HG03378 (cell line): ENCODE measurements around the gene MAP4.
"Not testable (repeated sequence)": the region's sequence is repeated elsewhere in the genome, so short reads cannot be mapped to it uniquely, and the experiment has no call there.

Source experiments
- ATAC-seq: cut with Tn5 transposase; IDR thresholded peaks from one replicate; pipeline ENCODE4 v1.9.1; 2021; ENCODE audit warnings: mild to moderate bottlenecking, moderate library complexity; ENCODE audit not compliant: unreplicated experiment

The MAP4 gene

DNA sequence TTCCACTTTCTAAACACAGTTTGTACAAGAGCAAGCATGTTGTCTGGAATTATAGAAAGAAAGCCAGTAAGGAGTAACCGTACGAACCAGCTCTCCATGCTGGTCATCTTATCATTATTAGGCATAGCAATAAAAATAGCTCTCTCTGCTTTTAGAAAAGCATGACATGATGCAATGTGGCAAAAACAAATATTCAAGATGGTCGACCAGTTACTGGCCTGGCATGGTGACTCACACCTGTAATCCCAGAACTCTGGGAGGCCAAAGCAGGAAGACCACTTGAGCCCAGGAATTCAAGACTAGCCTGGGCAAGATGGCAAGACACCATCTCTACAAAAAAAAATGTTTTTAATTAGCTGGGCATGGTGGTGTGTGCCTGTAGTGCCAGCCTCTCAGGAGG lies 2.6 kb upstream of the MAP4 start:
- ATAC-seq, result no peak

DNA sequence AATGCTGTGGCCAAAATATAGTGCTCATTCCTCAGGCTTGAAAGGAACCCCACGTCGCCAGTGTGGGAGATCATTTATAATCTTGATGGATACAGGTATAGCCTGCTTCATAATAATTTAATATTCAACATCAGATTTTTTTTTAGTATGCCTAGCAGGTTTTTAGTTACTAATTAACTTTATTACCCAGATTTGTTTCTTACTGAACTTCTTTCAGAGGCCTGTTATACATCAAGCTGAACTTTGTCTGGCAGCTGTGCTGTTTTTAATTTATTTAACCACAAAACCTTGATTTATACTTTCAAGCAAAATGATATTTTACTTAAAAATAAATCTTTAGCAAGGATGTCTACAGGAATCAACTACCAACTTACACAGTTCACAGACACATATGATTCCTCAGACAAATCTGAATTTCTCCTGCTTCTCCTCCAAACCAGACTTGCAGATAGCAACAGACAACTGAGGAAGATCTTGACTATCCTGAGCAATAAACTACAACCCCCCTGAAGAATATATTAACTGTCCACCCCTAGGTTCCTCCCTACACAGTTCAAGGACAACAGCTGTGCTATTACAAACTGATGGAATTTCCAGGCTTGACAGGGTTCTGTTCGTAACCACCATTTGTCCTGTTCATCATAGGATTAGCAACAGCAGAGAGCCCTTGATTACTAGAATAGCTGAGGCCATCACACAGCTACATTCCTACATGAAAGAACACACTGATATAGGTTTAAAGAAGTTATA lies 610 bp downstream of the MAP4 start:
- no peak for ATAC-seq

DNA sequence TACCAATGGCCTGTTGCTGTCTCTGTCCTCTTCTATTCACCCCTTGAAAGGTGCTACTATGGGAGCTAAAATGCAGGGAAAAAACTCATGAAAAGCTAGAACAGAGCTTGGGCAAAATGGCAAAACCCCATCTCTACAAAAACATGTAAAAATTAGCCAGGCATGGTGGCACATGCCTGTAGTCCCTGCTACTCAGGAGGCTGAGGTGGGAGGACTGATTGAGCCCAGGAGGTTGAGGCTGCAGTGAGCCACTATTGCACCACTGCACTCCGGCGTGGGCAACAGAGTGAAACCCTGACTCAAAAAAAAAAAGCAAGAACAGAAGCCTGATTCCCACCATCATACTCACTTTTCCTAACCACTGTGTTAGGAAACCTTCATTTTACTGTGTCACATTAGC lies 1.9 kb downstream of the MAP4 start:
- ATAC-seq, result no peak

DNA sequence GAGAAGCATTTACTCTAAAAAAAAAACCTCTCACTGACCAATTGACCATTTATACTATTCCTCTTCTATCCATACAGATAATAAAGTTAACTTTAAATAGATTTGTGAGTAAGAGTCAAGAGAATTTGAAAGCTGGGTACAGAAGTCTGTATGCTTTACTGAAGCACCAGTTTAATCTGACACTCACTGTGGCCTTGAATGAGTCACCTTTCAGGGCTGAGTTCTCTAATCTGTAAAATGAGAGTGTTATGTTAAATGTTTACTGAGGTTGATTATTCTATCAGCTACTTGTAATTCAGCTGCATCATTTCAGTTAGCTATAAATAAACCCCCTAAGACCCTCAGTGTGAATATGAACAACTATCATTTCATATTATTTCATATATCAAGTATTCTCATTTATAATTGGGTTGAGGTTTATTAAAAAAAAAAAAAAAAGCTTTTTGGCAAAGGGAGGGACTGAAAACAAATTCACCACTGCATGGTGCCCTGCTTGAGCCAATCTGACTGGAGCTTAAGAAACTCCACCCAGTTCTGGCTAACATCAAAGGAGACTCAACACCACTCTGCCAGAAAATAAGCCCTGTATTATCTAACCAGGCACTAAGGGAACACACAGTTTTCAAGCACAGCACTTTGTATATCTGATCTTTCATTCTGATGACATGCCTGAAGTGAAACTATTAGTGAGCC lies 2.8 kb downstream of the MAP4 start:
- no peak for ATAC-seq

DNA sequence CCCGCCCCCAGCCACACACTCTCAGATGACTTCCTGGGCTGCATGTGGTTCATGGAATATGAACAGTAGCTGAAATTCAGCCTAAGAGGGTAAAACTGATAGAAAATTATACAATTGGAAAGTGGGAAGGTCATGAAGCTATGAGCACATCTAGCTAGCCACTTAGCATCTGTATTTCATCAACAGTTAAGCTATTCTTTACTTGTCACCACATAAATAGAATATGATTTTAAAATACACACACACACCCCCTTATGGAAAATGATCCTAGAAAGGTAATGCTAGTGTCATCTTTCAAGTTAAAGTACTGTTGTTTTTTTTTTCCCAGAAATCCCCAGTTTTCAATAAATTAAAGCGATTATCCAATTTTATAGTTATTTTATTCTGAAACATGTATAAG lies 3.6 kb downstream of the MAP4 start:
- no peak for ATAC-seq

DNA sequence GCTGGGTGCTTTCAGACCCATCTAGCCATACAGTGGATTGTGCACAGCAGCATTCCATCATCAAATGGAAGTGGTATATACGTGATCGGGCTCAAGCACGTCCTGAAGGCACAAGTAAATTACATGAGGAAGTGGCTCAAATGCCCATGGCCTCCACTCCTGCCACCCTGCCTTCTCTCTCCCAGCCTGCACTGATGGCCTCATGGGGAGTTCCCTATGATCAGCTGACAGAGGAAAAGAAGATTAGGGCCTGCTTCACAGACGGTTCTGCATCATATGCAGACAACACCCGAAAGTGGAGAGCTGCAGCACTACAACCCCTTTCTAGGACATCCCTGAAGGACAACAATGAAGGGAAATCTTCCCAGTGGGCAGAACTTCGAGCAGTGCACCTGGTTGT lies 8.2 kb downstream of the MAP4 start:
- ATAC-seq, result not testable (repeated sequence)

DNA sequence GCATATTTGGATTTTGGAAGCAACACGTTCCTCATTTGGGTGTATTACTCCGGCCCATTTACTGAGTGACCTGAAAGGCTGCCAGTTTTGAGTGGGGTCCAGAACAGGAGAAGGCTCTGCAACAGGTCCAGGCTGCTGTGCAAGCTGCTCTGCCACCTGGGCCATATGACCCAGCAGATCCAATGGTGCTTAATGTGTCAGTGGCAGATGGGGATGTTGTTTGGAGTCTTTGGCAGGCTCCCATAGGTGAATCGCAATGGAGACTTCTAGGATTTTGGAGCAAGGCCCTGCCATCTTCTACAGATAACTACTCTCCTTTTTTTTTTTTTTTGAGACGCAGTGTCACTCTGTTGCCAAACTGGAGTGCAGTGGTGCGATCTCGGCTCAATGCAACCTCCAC lies 8.9 kb downstream of the MAP4 start:
- ATAC-seq, result not testable (repeated sequence)

DNA sequence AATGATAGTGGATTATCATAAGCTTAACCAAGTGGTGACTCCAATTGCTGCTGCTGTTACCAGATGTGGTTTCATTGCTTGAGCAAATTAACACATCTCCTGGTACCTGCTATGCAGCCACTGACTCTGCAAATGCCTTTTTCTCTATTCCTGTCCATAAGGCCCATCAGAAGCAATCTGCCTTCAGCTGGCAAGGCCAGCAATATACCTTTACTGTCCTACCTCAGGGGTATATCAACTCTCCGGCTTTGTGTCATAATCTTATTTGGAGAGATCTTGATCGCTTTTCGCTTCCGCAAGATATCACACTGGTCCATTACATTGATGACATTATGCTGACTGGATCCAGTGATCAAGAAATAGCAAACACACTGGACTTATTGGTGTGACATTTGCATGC lies 9.4 kb downstream of the MAP4 start:
- not testable (repeated sequence) for ATAC-seq

DNA sequence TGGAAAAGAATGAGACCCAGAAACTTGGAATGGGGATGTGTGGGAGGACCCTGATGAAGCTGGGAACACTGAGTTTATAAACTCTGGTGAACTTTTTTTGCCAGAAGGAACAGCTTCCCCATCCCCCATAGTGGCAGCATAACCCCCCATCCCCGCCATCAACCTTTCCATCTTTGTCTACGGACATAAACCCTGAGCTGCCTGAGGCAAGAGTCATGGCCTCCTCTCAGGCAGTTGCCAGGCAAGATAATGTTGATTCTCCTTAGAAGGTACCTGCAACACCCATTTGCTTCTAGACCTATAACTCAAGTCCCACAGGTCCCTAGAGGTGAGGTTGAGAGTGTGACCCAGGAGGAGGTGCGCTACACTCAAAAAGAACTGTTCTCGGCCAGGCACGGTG lies 11.5 kb downstream of the MAP4 start:
- ATAC-seq, result no peak

DNA sequence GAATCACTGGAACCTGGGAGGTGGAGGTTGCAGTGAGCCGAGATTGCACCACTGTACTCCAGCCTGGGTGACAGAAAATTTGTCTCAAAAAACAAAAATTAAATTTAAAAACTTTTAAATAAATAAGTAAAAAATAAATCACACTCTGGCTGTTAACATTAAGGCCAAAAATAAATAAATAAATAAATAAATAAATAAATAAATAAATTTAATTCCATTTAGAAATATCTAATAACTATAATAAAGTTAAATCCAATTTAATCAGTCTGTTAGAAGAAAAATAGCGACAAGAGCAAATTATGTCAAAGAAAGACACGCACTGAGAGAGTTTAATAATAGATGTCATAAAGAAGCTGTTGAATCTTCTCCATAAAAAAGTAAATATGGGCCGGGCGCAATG lies 13.4 kb downstream of the MAP4 start:
- no peak for ATAC-seq

DNA sequence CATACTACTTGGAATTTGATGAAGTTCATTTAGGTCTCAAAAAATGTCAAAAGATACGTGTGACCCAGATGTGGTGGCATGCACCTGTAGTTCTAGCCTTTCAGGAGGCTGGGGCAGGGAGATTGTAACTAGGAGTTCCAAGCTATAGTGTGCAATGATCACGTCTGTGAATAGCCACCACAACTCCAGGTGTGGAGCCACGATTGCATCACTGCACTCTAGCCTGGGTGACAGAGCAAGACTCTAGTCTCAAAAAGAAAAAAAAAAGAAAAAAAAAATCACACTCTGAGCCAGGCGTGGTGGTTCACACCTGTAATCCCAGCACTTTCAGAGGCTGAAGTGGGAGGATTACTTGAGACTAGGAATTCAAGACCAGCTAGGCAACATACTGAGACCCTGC lies 14.2 kb downstream of the MAP4 start:
- no peak for ATAC-seq

DNA sequence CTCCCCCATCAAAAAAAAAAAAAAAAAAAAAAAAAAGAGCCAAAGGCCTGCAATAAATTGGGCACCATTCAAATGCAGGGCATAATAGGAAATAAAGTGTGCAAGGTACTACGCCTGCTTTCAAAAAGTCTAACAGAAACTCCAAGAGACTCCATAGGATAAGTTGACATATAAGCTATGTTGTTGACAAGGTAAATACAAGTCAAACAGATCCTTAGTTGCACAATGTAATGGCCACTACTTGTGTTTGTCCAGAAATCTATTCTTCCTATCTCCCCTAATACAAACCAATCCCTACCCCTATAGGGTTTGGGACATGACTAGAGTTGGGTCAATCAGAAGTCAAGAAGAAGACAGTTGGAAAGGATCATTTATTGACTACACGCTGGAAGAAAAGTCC lies 16.0 kb downstream of the MAP4 start:
- no peak for ATAC-seq

DNA sequence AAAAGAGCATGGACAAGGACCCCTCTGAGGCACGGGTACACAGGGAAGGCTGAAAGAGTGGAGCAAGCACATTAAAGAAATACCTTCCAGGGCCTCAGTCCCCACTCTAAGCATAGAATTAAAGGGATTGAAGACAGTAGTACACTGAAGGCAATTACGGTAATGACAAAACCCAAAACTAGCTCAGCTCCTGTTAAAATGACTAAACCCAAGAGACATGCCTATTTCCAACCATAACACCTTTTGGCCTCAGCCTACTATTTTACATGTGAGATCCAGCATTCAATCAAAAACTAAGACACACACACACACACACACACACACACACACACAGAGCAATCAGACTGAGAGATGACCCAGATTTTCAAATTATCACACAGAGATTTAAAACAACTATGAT lies 19.8 kb downstream of the MAP4 start:
- ATAC-seq, result no peak

DNA sequence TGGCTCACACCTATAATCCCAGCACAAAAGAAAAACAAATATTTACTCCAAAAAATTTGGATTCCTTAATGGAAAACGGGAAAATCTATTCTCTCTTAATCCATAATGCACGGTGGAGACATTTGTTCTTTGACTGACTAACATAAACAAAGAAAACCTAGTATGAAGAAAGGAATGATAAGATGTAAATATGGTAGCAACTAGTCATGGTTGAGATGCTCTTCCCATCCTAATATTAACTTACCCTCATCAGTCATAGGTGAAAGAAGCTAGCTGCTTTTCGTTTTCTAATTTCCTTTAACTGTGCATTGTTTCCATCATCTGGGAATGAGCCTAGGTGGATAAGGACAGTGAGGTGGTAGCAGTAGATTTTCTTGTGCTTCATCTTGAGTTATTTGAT lies 22.0 kb downstream of the MAP4 start:
- no peak for ATAC-seq

DNA sequence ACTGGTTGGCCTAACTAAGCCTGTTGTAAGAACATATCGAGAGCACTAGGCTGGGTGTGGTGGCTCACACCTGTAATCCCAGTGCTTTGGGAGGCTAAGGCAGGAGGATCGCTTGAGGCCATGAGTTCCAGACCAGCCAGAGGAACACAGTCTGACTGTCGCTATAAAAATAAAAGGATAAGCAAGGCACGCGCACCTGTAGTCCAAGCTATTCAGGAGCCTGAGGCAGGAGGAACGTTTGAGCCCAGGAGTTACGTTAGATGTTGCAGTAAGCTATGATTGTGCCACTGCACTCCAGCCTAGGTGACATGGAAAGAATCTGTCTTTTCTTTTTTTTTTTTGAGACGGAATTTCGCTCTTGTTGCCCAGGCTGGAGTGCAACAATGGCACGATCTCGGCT lies 24.9 kb downstream of the MAP4 start:
- no peak for ATAC-seq

DNA sequence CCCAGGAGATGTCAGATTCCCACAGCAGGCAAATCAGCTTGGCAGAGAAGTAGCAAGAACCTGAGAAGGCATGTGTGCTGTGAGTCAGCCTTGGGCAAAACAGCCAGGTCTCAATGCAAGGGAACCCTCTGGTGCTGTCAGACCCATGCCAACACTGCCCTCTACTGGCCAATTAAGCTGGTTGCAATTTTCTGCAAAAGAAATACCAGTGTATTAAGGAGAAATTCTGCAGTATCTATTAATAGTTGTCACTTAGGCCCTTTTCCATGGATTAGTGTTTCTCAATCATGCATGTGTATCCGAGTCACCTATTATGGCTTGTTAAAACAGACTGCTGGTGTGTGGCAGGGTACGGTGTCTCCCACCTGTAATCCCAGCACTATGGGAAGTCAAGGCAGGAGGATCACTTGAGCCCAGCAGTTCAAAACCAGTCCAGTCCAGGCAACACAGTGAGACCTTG lies 26.2 kb downstream of the MAP4 start:
- peak; percentile 50 for ATAC-seq

DNA sequence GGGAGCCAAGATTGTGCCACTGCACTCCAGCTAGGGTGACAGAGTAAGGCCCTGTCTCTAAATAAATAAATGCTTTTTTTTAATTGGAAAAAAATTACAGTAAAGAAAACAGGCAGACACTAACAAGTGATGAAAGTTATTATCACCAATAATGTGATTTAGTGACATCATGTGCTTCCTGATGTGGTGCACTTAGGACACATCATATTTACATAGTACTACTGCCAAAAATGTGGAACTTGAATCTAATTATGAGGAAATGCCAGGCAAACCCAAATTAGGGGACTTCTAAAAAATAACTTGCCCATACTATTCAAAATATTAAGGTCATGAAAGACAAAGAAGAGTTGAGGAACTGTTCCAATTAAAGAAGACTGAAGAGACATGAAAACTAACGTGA lies 30.8 kb downstream of the MAP4 start:
- ATAC-seq, result no peak

DNA sequence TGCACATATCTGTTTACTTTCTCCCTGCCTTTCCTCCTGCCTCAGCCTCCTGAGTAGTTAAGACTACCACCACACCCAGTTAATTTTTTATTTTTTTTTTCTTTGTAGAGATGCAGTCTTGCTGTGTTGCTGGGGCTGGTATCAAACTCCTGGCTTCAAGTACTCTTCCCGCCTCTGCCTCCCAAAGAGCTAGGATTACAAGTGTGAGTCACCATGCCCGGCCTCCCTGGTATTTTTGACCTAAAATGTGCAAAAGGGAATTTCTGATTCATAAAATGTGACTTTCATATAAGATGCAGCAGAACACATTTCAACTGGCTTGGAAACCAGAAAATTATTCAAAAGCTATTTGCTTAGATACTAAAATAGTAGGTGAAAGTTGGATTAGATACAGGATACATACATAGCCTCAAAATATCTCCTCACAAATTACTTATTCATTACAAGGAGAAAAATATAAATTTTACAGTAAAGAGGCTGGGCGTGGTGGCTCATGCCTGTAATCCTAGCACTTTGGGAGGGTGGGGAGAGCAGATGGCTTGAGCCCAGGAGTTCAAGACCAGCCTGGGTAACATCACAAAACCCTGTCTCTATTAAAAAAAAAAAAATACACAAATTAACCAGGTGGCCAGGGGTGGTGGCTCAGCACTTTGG lies 32.0 kb downstream of the MAP4 start:
- no peak for ATAC-seq

DNA sequence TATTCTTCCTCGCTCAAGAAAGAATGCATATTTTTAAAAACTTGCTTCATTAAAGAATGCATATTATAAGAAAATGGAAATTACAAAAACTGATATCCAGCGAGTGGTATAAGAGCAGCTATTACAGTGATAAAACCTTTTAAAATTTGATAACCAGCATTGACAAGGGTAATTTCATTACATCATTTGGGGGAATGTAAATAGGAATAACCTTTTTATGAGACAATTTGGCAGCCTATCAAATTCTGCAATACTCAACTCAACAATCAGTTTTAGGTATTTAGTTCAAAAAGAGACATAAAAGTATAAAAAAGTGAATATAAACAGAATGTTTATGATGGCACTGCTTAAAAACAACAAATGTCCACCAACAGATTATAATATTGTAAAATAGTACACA lies 35.4 kb downstream of the MAP4 start:
- no peak for ATAC-seq

DNA sequence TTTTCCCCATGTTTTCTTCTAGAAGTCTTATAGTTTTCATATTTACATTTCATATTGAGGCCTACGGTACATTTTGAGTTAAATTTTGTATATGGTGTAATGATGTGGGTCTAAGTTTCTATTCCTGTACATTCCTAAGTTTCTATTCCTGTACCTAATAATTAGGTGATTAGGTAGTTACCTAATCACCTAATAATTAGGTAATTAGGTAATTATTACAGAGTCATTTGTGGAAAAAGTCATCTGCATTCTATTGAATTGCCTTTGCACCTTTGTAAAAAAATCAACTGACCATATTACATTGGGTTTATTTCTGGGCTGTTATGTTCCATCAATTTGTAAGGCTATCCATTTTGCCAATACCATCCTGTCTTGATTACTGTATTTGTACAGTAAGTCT lies 37.1 kb downstream of the MAP4 start:
- no peak for ATAC-seq

DNA sequence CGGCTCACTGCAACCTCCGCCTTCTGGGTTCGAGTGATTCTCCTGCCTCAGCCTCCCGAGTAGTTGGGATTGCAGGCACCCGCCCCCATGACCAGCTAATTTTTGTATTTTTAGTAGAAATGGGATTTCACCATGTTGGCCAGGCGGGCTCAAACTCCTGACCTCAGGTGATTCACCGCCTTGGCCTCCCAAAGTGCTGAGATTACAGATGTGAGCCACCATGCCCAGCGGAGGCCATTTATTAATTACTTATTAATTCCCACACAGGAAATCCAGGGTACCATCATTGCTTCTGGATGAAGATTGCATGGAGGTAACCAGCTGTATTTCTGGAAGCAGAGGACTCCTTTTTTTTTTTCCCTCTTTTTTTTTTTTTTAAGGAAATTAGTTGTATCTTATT lies 37.8 kb downstream of the MAP4 start:
- ATAC-seq, result no peak

DNA sequence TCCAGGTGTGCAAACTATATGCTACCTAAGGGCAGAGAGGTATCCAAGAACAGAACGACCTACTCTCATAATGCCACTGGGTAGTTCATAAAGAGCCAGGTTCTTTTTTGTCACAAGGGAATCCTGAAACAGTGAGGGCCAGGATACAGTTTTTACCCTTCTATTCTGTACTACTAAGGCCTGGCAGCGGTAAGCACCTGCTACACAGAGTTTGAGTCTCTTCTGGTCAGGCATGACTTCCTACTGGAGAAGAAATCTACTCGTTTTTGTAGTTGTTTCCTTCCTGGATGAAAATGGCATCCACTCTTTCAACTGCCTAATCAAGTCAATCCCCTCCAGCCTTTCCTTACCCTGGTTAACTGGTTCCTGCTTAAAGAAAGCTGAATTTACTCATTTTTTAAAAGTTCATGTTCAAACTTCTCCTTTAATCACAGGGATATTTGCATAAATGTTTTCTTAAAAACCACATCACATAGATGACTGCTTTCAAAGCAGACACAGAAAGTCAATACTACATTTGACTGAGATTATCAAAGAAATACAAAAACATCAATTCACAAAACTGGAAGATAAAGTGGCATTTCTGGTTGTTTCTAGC lies 40.0 kb downstream of the MAP4 start:
- no peak for ATAC-seq
